ENCODE data around the gene NIP7. TPM values are rescaled to one million over a fixed set of nuclear protein-coding genes. Genes with fewer than 3 reads are reported as not detected.
A peak's percentile ranks its signal among the peaks of the same experiment; 100 is the strongest.

The NIP7 gene
- total RNA-seq, 1 donor from 2014 or later: 21.9 TPM

DNA sequence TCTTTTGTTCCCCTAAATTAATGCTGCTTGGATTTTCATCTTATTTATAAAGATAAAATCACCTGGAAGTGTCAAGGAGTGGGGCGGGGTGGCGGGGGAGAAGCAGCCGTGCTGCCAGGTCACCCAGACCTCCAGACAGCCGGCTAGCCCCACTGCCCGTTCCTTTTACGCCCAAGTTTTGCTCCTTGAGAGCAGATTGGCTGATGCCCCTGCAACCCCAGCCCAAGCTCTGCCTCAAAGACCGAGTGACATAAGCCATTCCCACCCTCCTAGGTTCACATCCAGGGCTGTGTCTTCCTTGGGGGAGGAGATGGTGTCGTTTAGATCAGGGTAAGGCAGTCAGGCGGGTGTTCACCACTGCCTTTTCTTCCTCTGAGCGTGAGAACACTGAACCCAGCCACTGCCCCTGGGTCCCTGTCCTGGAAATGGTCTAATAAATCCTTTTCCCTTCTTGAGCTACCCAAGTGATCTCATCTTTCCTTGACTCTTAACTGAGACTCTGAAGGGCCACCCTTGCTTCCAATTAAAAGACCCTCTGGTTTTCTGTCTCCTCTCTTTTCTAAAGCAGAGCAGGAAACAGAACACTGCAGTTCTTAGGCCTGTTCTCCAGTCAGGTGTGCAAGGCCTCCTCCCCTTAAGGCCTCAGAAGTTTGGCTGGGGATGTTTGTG lies 14.9 kb upstream of the NIP7 start:
- Histone ChIP-seq H3K4me1 (ENCODE audit: control insufficient read depth in 3 of 3, insufficient read depth in 3 of 3, low read length in 3 of 3) (peaks cover 40 to 68% (median 58%) of the 10 kb centered on the region in 3 donors), H3K36me3 (ENCODE audit: control insufficient read depth in 3 of 3, insufficient read depth in 3 of 3, low read length in 3 of 3) (peaks cover 49 to 56% (median 53%) of the 10 kb centered on the region in 3 donors), H3K27ac (ENCODE audit: low read depth, low read length) (peak overlapping the region; percentile 86), H3K9me3 (ENCODE audit: control insufficient read depth in 3 of 3, low read length in 3 of 3) (no peaks in the 10 kb centered on the region), H3K27me3 (ENCODE audit: control insufficient read depth in 3 of 3, insufficient read depth in 3 of 3, low read length in 3 of 3) (no peaks in the 10 kb centered on the region), H3K4me3 (ENCODE audit: low read length in 3 of 3) (peak overlapping the region in 1 of 3 donors; percentile 6), H3K9ac (ENCODE audit: low read depth in 1 of 3, low read length in 3 of 3) (peak overlapping the region in 1 of 3 donors; percentile 64)

DNA sequence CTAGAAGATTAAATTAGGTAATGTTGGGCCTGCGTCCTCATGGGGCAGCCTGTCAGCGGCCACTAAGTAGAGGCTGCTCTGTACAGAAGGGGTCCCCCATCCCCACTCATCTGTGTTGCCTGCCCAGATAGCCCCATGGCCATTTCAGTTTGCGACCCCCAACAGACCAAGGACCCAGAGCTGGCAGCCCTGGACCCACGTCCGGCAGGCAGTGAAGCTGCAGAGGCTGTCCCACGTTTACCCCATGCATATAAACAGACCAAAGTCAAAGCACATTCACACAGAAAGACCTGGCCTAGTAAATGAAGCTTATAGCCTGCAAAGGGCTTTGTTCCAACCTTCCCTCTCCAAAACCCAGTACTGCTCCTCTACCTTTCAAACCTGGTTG lies 13.8 kb upstream of the NIP7 start:
- Histone ChIP-seq H3K4me3 (ENCODE audit: low read length in 3 of 3) (peak overlapping the region; percentile 30 to 57 (median 48)), H3K27me3 (ENCODE audit: control insufficient read depth in 3 of 3, insufficient read depth in 3 of 3, low read length in 3 of 3) (no peaks in the 10 kb centered on the region), H3K4me1 (ENCODE audit: control insufficient read depth in 3 of 3, insufficient read depth in 3 of 3, low read length in 3 of 3) (peaks cover 40 to 68% (median 60%) of the 10 kb centered on the region in 3 donors), H3K36me3 (ENCODE audit: control insufficient read depth in 3 of 3, insufficient read depth in 3 of 3, low read length in 3 of 3) (peaks cover 39 to 45% (median 43%) of the 10 kb centered on the region in 3 donors), H3K9me3 (ENCODE audit: control insufficient read depth in 3 of 3, low read length in 3 of 3) (no peaks in the 10 kb centered on the region), H3K9ac (ENCODE audit: low read depth in 1 of 3, low read length in 3 of 3) (peak overlapping the region in 2 of 3 donors; percentile 44 to 71), H3K27ac (ENCODE audit: low read depth, low read length) (peak overlapping the region; percentile 86)

GRCh38 chr16:69326172-69326873 lies 13.2 kb upstream of the NIP7 start:
- Histone ChIP-seq H3K4me1 (ENCODE audit: control insufficient read depth in 3 of 3, insufficient read depth in 3 of 3, low read length in 3 of 3) (peaks cover 40 to 68% (median 63%) of the 10 kb centered on the region in 3 donors), H3K9ac (ENCODE audit: low read depth in 1 of 3, low read length in 3 of 3) (peak overlapping the region; percentile 11 to 71 (median 44)), H3K9me3 (ENCODE audit: control insufficient read depth in 3 of 3, low read length in 3 of 3) (no peaks in the 10 kb centered on the region), H3K27ac (ENCODE audit: low read depth, low read length) (peak overlapping the region; percentile 86), H3K27me3 (ENCODE audit: control insufficient read depth in 3 of 3, insufficient read depth in 3 of 3, low read length in 3 of 3) (no peaks in the 10 kb centered on the region), H3K36me3 (ENCODE audit: control insufficient read depth in 3 of 3, insufficient read depth in 3 of 3, low read length in 3 of 3) (peaks cover 33 to 40% (median 37%) of the 10 kb centered on the region in 3 donors), H3K4me3 (ENCODE audit: low read length in 3 of 3) (peak overlapping the region; percentile 41 to 57 (median 48))

DNA sequence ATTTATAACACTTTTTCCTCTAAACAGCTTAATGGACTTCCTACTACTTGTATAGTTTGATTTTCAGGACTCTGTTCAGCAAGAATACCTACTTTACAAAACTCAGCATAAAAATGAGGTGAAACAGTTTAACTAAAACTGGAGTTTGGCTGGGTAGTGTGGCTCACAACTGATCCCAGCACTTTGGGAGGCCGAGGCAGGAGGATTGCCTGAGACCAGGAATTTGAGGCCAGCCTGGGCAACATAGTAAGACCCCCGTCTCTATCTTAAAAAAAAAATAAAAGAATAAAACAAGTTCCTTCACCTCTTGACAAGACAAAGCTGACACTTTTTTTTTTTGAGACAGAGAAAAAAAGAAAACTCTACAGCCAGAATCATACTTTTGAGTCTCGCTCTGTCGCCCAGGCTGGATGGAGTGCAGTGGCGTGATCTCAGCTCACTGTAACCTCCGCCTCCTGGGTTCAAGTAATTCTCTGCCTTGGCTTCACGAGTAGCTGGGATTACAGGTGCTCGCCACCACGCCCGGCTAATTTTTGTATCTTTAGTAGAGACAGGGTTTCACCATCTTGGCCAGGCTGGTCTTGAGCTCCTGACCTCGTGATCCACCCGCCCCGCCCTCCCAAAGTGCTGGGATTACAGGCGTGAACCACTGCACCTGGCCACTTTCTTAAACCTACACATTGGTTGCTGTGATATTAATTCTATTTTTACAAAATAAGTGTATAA lies 11.8 kb upstream of the NIP7 start:
- Histone ChIP-seq H3K4me3 (ENCODE audit: low read length in 3 of 3) (peak overlapping the region in 2 of 3 donors; percentile 83 to 85), H3K27me3 (ENCODE audit: control insufficient read depth in 3 of 3, insufficient read depth in 3 of 3, low read length in 3 of 3) (no peaks in the 10 kb centered on the region), H3K4me1 (ENCODE audit: control insufficient read depth in 3 of 3, insufficient read depth in 3 of 3, low read length in 3 of 3) (peaks cover 44 to 66% (median 65%) of the 10 kb centered on the region in 3 donors), H3K9ac (ENCODE audit: low read depth in 1 of 3, low read length in 3 of 3) (peak overlapping the region; percentile 68 to 89 (median 79)), H3K27ac (ENCODE audit: low read depth, low read length) (peak overlapping the region; percentile 86), H3K36me3 (ENCODE audit: control insufficient read depth in 3 of 3, insufficient read depth in 3 of 3, low read length in 3 of 3) (peaks cover 32 to 37% (median 34%) of the 10 kb centered on the region in 3 donors), H3K9me3 (ENCODE audit: control insufficient read depth in 3 of 3, low read length in 3 of 3) (no peaks in the 10 kb centered on the region)

- Histone ChIP-seq H3K9ac (ENCODE audit: low read depth in 1 of 3, low read length in 3 of 3) (peak overlapping the region; percentile 69 to 89 (median 79)), H3K27ac (ENCODE audit: low read depth, low read length) (peak overlapping the region; percentile 82), H3K36me3 (ENCODE audit: control insufficient read depth in 3 of 3, insufficient read depth in 3 of 3, low read length in 3 of 3) (peaks cover 33 to 35% (median 35%) of the 10 kb centered on the region in 3 donors), H3K4me1 (ENCODE audit: control insufficient read depth in 3 of 3, insufficient read depth in 3 of 3, low read length in 3 of 3) (peaks cover 45 to 57% (median 55%) of the 10 kb centered on the region in 3 donors), H3K27me3 (ENCODE audit: control insufficient read depth in 3 of 3, insufficient read depth in 3 of 3, low read length in 3 of 3) (no peaks in the 10 kb centered on the region), H3K9me3 (ENCODE audit: control insufficient read depth in 3 of 3, low read length in 3 of 3) (no peaks in the 10 kb centered on the region), H3K4me3 (ENCODE audit: low read length in 3 of 3) (peak overlapping the region; percentile 78 to 85 (median 83))
Observed at GRCh38 chr16:69328854-69329316, 10.7 kb upstream of the NIP7 start.

- Histone ChIP-seq H3K9me3 (ENCODE audit: control insufficient read depth in 3 of 3, low read length in 3 of 3) (no peaks in the 10 kb centered on the region), H3K4me1 (ENCODE audit: control insufficient read depth in 3 of 3, insufficient read depth in 3 of 3, low read length in 3 of 3) (peaks cover 44 to 50% (median 47%) of the 10 kb centered on the region in 3 donors), H3K27me3 (ENCODE audit: control insufficient read depth in 3 of 3, insufficient read depth in 3 of 3, low read length in 3 of 3) (no peaks in the 10 kb centered on the region), H3K9ac (ENCODE audit: low read depth in 1 of 3, low read length in 3 of 3) (peak overlapping the region; percentile 79 to 93 (median 89)), H3K4me3 (ENCODE audit: low read length in 3 of 3) (peak overlapping the region; percentile 78 to 85 (median 83)), H3K36me3 (ENCODE audit: control insufficient read depth in 3 of 3, insufficient read depth in 3 of 3, low read length in 3 of 3) (peaks cover 34 to 39% (median 36%) of the 10 kb centered on the region in 3 donors), H3K27ac (ENCODE audit: low read depth, low read length) (peak overlapping the region; percentile 82)
Observed at GRCh38 chr16:69329369-69330285, 9.9 kb upstream of the NIP7 start.

DNA sequence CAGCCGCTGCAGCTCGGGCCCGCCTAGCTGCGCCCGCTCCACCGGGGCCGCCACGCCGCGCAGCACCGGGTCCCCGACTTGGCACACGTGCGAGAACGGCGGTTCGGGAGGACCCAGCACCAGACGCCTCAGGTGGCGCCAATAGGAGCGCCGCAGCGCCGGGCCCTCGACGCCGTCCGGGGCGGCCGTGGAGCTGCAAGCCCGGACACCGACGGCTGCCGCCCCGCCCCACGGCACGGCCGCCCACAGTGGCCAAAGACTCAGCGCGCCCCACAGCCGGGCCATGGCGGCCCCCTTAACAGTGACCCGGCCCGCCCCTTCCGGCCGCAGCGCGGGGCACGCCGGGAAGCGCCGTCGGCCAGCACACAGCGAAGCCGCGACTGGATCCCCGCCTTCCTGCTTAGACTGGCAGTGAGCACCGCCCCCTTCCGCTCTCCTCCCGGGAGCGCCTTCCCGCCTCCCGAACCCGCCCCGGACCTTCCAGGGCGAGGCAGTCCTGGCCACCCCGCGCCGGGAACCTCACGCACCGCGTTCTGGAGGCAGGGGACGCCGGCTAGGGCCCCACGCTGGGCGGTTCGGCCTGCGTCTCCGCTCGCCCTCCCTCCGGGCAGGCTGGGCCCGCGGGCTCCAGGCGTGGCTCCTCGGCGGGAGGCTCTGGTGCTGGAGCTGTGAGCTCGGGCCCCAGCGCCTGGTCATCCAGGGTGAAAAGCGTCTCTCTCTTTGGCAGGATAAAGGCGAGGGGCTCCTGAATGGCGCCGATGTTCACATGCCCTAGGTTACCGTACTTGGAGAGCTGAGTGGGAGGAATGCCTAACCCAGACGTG lies 9.1 kb upstream of the NIP7 start, which contains the start of gene PDF:
TSS of gene PDF (minus strand) at position 303 of the 824 bp plus-strand sequence. CDS start at position 285, 18 bp downstream.
- peaks cover 42 to 45% (median 44%) of the 10 kb centered on the region in 3 donors for H3K4me1 ChIP-seq (ENCODE audit: control insufficient read depth in 3 of 3, insufficient read depth in 3 of 3, low read length in 3 of 3)
- H3K9me3 ChIP-seq (ENCODE audit: control insufficient read depth in 3 of 3, low read length in 3 of 3): no peaks in the 10 kb centered on the region
- H3K27ac ChIP-seq (ENCODE audit: low read depth, low read length): peak within 1 kb of the TSS; percentile 82
- H3K27me3 ChIP-seq (ENCODE audit: control insufficient read depth in 3 of 3, insufficient read depth in 3 of 3, low read length in 3 of 3): no peaks in the 10 kb centered on the region
- peak within 1 kb of the TSS; percentile 87 to 93 (median 89) for H3K9ac ChIP-seq (ENCODE audit: low read depth in 1 of 3, low read length in 3 of 3)
- peak within 1 kb of the TSS; percentile 78 to 85 (median 83) for H3K4me3 ChIP-seq (ENCODE audit: low read length in 3 of 3)
- H3K36me3 ChIP-seq (ENCODE audit: control insufficient read depth in 3 of 3, insufficient read depth in 3 of 3, low read length in 3 of 3): peaks cover 37 to 43% (median 39%) of the 10 kb centered on the region in 3 donors

DNA sequence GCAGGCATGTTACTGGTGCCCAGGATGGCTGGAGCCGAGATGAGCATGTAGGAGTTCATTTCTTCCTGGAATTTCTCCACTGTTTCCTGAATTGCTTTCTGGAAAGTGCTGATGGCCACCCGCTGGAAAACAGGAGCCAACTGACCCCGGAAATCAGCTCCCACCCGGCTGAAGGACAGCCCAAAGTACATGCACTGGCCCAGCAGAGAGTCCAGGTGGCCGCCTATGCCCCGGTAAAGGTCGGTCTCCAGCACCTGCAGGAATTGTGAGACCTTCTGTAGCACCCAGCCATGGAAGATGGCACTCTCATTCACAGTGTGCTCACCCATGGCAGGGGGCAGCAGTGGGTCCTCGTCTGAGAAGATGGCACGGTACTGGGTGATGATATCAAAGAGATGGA lies 4.9 kb upstream of the NIP7 start:
- peaks cover 43 to 45% (median 44%) of the 10 kb centered on the region in 3 donors for H3K36me3 ChIP-seq (ENCODE audit: control insufficient read depth in 3 of 3, insufficient read depth in 3 of 3, low read length in 3 of 3)
- H3K4me1 ChIP-seq (ENCODE audit: control insufficient read depth in 3 of 3, insufficient read depth in 3 of 3, low read length in 3 of 3): peaks cover 13 to 20% (median 18%) of the 10 kb centered on the region in 3 donors
- H3K27ac ChIP-seq (ENCODE audit: low read depth, low read length): no peak overlapping the region
- H3K27me3 ChIP-seq (ENCODE audit: control insufficient read depth in 3 of 3, insufficient read depth in 3 of 3, low read length in 3 of 3): no peaks in the 10 kb centered on the region
- H3K4me3 ChIP-seq (ENCODE audit: low read length in 3 of 3): no peak overlapping the region
- H3K9me3 ChIP-seq (ENCODE audit: control insufficient read depth in 3 of 3, low read length in 3 of 3): no peaks in the 10 kb centered on the region
- no peak overlapping the region for H3K9ac ChIP-seq (ENCODE audit: low read depth in 1 of 3, low read length in 3 of 3)

All from skeletal muscle tissue (tissue), 4 donors.